Esophagus squamous epithelium (tissue), 5 donors: ENCODE results near the gene DENND4C. TPM values are rescaled to one million over a fixed set of nuclear protein-coding genes. Genes with fewer than 3 reads are reported as not detected.
"Not testable (repeated sequence)": the region's sequence is repeated elsewhere in the genome, so short reads cannot be mapped to it uniquely, and the experiment has no call there.

Experiments used
- DNase-seq: peaks from one replicate; lab custom pipeline; 2025; lab: John Stamatoyannopoulos, UW
- H3K27ac ChIP-seq, 4 donors: fragments of 200-600 bp; sonication (generic); one replicate each; pipeline ENCODE4 v1.5.1; 2016 to 2019; ENCODE audit warnings: mild to moderate bottlenecking in 1 of 4
- H3K27me3 ChIP-seq, 4 donors: fragments of 200-600 bp; sonication (generic); 1 replicate in 3 of 4; 2 replicates in 1 of 4; pipeline versions ENCODE4 v1.5.1 to v1.6.0; 2017 to 2021; ENCODE audit warnings: antibody characterized with exemption in 1 of 4
- H3K36me3 ChIP-seq, 3 donors: fragments of 200-600 bp; sonication (generic); one replicate each; pipeline ENCODE4 v1.5.1; 2016 to 2019
- H3K4me1 ChIP-seq, 3 donors: fragments of 200-600 bp; sonication (generic); one replicate each; pipeline ENCODE4 v1.5.1; 2017 to 2019
- H3K4me3 ChIP-seq, 4 donors: fragments of 200-600 bp; sonication (generic); 1 replicate in 3 of 4; 2 replicates in 1 of 4; pipeline ENCODE4 v1.5.1; 2016 to 2019; ENCODE audit warnings: mild to moderate bottlenecking in 2 of 4, moderate library complexity in 1 of 4
- H3K9me3 ChIP-seq, 3 donors: fragments of 200-600 bp; sonication (generic); one replicate each; pipeline ENCODE4 v1.5.1; 2016 to 2019
- CTCF ChIP-seq, 6 experiments: fragments of 450-650 bp in 4 of 6; fragments of 200-600 bp in 2 of 6; sonication (generic) in 2 of 6; IDR thresholded peaks; one replicate each; pipeline ENCODE4 v1.5.1; 2016 to 2019; ENCODE audit warnings: antibody characterized with exemption in 6 of 6, mild to moderate bottlenecking in 4 of 6, moderate library complexity in 4 of 6
- POLR2A ChIP-seq, 4 donors: fragments of 450-650 bp; IDR thresholded peaks; one replicate each; pipeline ENCODE4 v1.6.1; 2017; ENCODE audit warnings: antibody characterized with exemption in 4 of 4, mild to moderate bottlenecking in 4 of 4, moderate library complexity in 3 of 4
- WGBS, 2 donors: methylation state at CpG; one replicate each; pipeline ENCODE4 v1.1.5; 2018; 5-methylcytosine and 5-hydroxymethylcytosine counted together
- intact Hi-C: fragments of 100-400 bp; cut with DNase I; formaldehyde crosslinking; loops from one replicate; pipeline ENCODE4 v1.15.0; 2022
- total RNA-seq, 4 donors: library from RNA; depleted of rRNA; stranded (reverse); fragments of >200 nt; gene quantifications; one replicate each; pipeline ENCODE4 v1.1.0, GENCODE V29; 2016
- donor health status: DM: yes; HTN: yes; CAD: no.

DENND4C gene
- total RNA-seq, 4 donors from 2014 or later: 32.7 to 65.8 (median 50.7) TPM

DNA sequence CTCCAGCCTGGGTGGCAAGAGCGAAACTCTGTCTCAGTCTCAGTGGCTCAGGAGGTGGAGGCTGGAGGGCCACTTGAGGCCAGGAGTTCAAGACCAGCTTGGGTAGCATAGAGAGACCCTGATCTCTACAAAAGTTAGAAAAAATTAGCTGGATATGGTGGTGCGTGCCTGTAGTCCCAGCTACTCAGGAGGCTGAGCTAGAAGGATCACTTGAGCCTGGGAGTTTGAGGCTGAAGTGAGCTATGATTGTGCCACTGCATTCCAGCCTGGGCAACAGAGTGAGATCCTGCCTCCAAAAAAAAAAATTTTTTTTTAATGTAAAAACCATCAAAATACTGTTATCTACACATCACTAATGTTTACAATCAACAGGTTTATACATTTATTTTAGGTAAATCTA lies 24.6 kb downstream of the DENND4C start:
- peaks cover 0 to 21% (median 0%) of the 10 kb centered on the region in 3 donors for H3K4me1 ChIP-seq
- no peak overlapping the region for H3K4me3 ChIP-seq
- H3K27ac ChIP-seq: no peak overlapping the region
- H3K9me3 ChIP-seq: no peaks in the 10 kb centered on the region
- H3K36me3 ChIP-seq: peaks cover 0 to 16% (median 0%) of the 10 kb centered on the region in 3 donors
- no peaks in the 10 kb centered on the region for H3K27me3 ChIP-seq
- DNase-seq: no peak
- WGBS, 2 donors: 94 to 100% methylated on average over 1 to 2 of the region's 2 CpGs
- intact Hi-C loops: no loop called here
- TF ChIP-seq POLR2A (IDR thresholded peaks at IDR 0.05) (no peak), CTCF (IDR thresholded peaks at IDR 0.05) (no peak)

- Histone ChIP-seq H3K36me3 (peaks cover 0 to 13% (median 0%) of the 10 kb centered on the region in 3 donors), H3K4me1 (peaks cover 0 to 21% (median 0%) of the 10 kb centered on the region in 3 donors), H3K27ac (no peak overlapping the region), H3K27me3 (no peaks in the 10 kb centered on the region), H3K4me3 (no peak overlapping the region), H3K9me3 (no peaks in the 10 kb centered on the region)
- intact Hi-C loops: no loop called here
- no peak for DNase-seq
- TF ChIP-seq POLR2A (IDR thresholded peaks at IDR 0.05) (no peak), CTCF (IDR thresholded peaks at IDR 0.05) (no peak)
Observed at GRCh38 chr9:19255821-19256220, 25.3 kb downstream of the DENND4C start.

DNA sequence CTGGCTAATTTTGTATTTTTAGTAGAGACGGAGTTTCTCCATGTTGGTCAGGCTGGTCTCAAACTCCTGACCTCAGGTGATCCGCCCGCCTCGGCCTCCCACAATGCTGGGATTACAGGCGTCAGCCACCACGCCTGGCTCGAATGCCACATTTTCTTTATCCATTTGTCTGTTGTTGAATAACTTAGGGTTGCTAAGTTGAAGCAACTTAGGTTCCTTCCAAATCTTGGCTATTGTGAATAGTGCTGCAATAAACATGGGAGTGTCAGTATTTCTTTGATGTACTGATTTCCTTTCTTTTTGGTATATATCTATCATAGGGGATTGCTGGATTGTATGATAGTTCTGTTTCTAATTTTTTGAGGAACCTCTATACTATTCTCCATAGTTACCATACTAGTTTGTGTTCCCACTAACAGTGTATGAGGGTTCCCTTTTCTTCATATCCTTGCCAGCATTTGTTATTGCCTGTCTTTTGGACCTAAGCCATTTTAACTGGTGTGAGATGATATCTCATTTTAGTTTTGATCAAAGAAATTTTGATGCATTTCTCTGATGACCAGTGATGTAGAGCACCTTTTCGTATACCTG lies 29.3 kb downstream of the DENND4C start:
- H3K4me3 ChIP-seq, H3K27ac ChIP-seq, H3K27me3 ChIP-seq, DNase-seq, H3K4me1 ChIP-seq, intact Hi-C loops, H3K36me3 ChIP-seq, H3K9me3 ChIP-seq: not testable (repeated sequence)
- WGBS, 2 donors: 96 to 97% methylated on average over 8 of the region's 8 CpGs

DNA sequence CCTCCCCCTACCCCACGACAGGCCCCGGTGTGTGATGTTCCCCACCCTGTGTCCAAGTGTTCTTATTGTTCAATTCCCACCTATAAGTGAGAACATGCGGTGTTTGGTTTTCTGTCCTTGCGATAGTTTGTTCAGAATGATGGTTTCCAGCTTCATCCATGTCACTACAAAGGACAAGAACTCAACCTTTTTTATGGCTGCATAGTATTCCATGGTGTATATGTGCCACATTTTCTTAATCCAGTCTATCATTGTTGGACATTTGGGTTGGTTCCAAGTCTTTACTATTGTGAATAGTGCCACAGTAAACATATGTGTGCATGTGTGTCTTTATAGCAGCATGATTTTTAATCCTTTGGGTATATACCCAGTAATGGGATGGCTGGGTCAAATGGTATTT lies 35.1 kb downstream of the DENND4C start:
- H3K27ac ChIP-seq, H3K36me3 ChIP-seq, H3K27me3 ChIP-seq, H3K4me3 ChIP-seq, intact Hi-C loops, DNase-seq, H3K9me3 ChIP-seq: not testable (repeated sequence)
- WGBS, 2 donors: 90 to 96% methylated on average over 4 of the region's 4 CpGs
- H3K4me1 ChIP-seq: peaks cover 6 to 27% (median 6%) of the 10 kb centered on the region in 3 donors

DNA sequence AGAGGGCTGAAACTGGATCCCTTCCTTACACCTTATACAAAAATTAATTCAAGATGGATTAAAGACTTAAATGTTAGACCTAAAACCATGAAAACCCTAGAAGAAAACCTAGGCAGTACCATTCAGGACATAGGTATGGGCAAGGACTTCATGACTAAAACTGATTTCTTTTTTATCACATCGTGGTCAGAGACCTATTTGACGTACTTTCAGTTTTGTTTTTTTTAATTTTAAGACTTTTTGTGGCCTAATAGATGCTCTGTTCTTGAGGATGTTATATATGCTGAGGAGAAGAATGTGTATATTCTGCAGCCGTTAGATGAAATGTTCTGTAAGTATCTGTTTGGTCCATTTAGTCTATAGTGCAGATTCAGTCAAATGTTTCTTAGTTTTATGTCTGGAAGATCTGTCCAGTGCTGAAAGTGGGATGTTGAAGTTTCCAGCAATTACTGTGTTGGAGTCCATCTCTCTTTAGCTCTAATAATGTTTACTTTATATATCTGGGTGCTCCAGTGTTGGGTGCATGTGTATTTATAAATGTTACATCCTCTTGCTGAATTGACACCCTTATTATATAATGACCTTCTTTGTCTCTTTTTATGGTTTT lies 36.4 kb downstream of the DENND4C start:
- 61 to 81% methylated on average over 3 of the region's 3 CpGs for WGBS, 2 donors
- H3K27ac ChIP-seq, H3K36me3 ChIP-seq, DNase-seq, H3K27me3 ChIP-seq, H3K9me3 ChIP-seq, intact Hi-C loops, H3K4me3 ChIP-seq: not testable (repeated sequence)
- H3K4me1 ChIP-seq: peaks cover 6 to 27% (median 6%) of the 10 kb centered on the region in 3 donors

DNA sequence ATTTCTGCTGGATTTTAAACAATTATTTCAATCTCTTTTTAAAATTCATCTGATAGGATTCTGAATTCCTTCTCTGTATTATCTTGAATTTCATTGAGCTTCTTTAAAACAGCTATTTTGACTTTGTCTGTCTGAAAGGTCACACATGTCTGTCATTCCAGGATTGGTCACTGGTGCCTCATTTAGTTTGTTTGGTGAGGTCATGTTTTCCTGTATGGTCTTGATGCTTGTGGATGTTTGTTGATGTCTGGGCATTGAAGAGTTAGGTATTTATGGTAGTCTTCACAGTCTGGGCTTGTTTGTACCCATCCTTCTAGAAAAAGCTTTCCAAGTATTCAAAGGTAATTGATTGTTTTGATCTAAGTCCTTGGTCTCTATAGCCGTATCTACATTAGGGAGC lies 39.1 kb downstream of the DENND4C start:
- Histone ChIP-seq H3K9me3 (no peaks in the 10 kb centered on the region), H3K27ac (no peak overlapping the region), H3K36me3 (no peaks in the 10 kb centered on the region), H3K4me3 (no peak overlapping the region), H3K4me1 (peaks cover 6 to 23% (median 6%) of the 10 kb centered on the region in 3 donors), H3K27me3 (no peaks in the 10 kb centered on the region)
- intact Hi-C loops: no loop called here
- DNase-seq: no peak
- 62 to 71% methylated on average over 1 of the region's 1 CpG for WGBS, 2 donors
- TF ChIP-seq POLR2A (IDR thresholded peaks at IDR 0.05): no peak
- no peak for TF ChIP-seq CTCF (IDR thresholded peaks at IDR 0.05)
